H54 (cell line): ENCODE data around the gene ME3.

Experiments used
- DNase-seq: peaks from one replicate; pipeline ENCODE4 v3.0.0; 2011; ENCODE audit warnings: low spot score, mixed read lengths; ENCODE audit not compliant: insufficient read length
- FAIRE-seq: peaks from 3 replicates; lab custom pipeline; 2011; peaks lifted over from hg19 to GRCh38; lab: Jason Lieb, UNC
- POLR2A ChIP-seq: IDR thresholded peaks from 2 replicates; pipeline ENCODE4 v1.6.1; 2011; ENCODE audit warnings: low read depth, mild to moderate bottlenecking, low read length

ME3 gene

DNA sequence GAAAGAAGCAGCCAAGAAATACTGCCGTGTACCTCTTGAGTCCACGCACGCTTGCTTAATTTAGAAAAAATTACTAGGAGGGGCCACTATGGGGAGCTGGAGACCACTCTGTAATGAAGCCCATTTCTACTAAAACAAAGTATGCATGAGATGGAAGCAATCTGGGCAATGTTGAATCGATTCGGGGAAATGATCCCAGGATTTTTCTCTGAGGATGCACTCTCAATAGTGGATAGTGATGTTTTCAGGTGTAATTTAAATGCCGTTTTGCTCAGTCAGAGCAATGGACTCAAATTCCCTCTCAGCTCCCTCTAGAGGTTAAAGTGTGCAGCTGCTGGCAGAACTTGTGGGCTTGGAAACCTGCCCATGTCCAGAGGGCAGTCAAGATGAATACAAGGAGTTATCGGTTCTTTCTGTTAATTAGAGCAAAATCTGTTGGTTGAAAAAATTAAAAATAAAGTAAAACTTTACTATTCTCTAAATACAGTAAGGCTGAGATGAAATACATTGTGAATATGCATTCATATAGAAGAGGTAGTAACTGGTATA is 64.1 kb downstream of the ME3 start:
- DNase-seq (no peak), FAIRE-seq (peak; percentile 38)
- TF ChIP-seq POLR2A: no peak

DNA sequence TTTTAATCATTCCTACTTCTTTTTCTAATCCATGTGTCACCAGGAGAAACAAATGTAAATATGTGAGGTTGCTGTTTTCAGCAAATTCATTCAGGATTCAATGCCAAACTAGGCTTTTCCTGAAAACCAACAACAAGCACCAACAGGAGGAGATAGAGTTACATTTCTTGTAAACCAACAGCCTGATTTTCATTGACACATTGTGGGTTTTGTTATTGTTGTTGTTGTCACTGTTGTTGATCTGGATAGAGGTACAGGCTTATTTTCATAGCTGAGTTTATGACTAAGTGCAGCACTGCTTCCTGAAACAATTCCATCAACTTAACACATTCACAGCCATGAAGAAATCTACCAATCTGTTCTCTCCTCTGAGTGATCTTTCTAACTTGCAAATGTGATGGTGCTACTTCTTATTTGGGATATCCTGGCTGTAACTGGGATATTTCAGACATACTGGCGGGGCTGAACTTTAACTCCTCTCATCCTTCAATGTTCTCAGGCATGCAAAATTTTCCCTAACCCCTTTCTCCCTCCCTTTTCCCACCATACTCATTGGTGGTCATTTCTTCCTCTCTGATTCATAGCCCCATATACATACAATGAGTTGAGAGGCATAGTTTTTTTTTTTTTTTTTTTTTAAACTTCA is 65.5 kb downstream of the ME3 start:
- DNase-seq: no peak
- TF ChIP-seq POLR2A: no peak
- FAIRE-seq: peak; percentile 64

DNA sequence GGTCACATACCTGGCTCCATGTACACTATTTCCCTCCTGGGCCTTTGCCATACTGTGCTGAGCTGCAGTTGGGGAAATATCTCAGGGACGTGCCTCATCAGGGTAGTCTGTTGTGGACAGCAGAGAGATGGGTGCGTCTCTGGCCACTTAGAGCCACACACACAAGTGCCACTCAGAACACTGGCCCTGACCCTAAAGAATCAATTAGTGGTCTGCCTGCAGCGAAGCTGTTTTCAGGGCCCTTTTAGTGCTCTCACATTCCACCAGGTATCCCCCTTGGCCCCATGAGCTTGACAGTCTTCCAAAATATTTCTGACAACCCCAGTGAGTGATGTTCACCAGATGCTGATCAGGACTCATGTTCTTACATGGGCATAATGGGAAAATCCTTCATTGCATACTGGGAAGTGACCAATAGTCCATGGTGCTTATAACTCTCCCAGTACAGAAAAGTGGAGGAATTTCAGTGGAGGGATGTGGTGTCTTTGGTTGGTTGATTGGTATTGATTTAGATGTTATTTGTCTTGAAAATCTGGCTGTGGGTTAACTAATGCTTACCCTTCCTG is 66.1 kb downstream of the ME3 start:
- TF ChIP-seq POLR2A: no peak
- FAIRE-seq (no peak), DNase-seq (no peak)

DNA sequence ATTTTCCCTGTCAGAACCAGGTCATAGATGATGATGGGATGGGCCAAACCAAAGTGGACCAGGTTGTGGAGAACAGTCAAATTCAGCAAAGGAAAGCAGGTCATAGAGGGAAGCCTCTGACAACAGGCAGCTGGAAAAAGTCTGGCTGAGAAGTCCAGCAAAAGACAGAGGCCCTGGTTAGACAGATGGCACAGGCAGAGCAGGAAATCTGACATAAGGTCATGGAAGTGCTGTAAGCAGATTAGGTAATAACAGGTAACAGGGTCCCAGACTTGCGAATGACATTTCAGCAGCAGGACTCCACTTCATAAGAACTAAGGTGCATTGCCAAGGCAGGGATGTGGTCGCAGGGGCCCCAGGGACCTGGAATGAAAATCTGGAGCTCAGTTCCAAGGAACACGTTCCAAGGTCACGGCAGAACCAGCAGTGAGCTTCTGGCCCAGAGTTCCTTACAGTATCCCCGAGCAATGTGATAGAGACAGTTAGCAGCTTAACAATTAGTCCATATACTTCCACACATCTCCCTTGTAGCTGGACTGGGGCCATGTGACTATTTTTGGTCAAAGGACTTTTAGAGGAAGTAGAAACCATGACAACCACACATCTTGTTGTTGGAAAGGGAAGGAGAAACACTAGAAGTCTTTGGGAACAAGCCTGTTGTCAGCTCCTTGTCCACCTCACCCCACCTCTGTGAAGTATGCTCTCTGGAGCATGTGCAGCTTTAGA is 75.4 kb downstream of the ME3 start:
- TF ChIP-seq POLR2A: no peak
- no peak for DNase-seq

DNA sequence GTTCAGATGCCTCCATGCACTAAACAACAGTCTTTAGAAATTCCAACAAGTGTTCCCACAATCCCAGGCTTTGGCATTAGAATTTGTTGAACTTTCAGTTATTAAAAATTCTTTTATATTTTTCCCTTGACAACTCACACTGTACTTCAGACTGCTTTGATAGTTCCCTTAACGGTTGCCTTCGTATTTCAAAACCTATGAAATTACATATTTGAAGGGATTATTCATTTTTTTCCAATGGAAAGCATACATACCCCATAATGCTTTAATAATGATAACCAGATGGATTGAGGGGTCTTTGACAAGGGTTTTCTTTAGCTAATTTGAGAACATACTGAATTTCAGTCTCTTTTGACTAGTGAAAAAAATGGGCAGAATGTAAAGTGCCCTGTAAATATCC is 76.5 kb downstream of the ME3 start:
- FAIRE-seq (no peak), DNase-seq (no peak)
- TF ChIP-seq POLR2A: no peak

More for the DNA sequence above, 75.4 kb downstream of the ME3 start:
- no peak for FAIRE-seq

DNA sequence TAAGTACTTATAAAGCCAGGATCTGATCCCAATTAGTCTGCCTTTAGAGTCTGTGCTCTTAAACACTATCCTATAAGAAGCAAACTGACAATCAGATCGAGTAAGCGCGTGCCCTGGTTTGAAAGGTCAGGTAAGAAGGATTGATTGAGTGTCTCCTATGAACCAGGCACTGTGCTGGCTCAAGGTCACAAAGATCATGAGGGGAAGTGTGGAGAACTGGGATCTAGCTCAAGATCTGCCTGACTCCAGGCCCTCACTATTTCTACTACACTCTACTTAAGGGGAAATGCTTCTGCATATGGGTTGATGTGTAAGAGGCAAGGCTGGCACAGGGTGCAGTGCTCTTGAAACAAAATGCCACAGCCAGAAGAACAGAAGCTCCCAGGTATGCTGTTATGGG is 77.0 kb downstream of the ME3 start:
- TF ChIP-seq POLR2A: no peak
- no peak for DNase-seq
- no peak for FAIRE-seq

DNA sequence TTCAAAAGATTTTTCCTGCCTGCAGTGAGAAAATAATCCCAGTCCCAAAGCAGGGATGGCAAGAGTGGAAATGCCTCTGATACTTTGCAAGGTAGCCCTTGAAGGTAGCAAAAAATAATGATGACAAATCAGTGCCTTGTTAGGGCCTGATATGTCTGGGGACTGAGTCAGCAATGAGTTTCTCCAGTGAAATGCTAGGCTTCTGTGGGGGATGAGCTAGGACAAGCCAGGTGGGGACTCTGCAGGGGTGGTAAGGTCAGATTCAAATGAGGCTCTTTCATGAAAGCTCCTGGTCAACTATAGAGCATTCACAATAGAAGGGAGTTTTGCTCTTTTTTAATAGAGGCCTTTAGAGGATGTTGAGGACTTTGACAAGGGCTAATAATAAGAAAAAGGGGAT is 77.7 kb downstream of the ME3 start:
- no peak for TF ChIP-seq POLR2A
- FAIRE-seq (peak; percentile 20), DNase-seq (no peak)

DNA sequence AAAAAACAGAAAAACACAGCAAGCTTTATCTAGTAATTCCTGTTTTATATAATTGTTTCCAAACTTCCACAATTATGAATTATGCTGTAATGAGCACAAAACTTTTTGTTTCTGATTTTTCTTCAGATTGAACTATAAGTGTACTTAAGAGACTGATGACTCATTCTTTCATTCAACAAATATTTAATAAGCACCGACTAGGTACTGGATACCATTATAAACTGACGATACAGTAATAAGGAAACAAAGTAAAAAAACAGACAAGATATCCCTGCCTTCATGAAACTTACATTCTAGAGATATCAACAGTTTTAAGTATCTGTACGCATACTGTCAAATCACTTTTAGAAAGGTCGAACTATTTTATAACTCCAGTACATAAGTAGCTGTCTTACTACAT is 78.6 kb downstream of the ME3 start:
- FAIRE-seq: no peak
- no peak for TF ChIP-seq POLR2A
- no peak for DNase-seq

DNA sequence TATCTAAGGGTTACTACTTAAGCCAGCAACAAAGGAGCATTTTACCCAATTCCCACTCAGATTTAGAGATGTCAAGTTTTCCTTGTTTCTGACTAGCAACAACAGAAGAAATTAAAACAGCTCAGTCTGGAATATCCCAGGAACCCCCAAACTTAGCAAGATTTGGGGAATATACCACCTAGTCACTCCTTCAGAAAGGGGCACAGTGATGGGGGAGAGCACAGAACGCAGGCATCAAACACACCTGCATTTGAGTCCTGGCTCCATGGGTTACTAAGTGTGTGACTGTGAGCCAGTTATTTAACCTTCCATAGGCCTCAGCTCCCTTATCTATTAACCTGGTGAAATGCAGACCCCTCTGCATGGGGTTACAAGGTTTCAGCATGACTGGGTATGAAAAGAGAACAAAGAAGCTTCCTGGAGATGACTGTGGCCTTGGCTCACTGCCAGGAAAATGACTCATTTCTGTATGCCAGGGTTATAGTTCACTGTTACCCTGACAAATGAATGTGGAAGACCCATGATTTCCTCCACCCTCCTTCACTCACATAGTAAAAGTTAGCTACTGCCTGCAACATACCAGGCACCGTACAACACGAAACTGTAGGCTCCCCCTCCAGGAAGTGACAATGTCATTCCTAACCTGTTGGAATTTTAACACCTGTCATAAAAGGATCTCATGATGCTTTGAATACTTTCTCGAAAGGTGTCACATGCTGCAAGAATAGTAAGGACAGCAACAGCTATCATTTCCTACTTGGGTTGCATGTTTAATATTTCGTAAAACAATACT is 79.6 kb downstream of the ME3 start:
- no peak for TF ChIP-seq POLR2A
- peak; percentile 82 for FAIRE-seq
- DNase-seq: peak; percentile 21

DNA sequence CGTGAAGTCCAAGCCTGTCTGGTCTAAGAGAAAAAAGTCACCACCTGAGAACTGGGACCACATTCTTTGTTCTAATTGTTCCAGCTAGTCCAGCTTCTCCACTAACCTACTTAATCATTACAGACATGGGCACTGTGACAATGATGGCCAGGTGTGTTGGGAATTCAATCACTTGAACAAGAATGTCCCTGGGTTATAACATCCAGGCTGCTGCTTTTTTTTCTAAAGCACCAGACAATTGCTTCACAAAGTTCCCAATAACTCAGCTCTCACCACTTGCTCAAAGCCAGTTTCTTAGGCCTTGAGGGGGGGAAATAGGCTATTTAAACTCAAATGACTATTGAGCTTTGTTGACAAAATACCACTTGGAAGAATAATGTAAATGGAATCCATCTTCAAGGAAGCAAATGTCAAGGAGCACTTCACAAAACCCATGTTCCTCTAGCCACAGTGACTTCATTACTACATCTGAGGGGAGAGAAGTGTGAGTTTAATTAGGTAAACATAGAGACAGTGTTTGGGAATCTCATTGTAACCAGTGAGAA is 80.3 kb downstream of the ME3 start:
- no peak for FAIRE-seq
- no peak for DNase-seq

DNA sequence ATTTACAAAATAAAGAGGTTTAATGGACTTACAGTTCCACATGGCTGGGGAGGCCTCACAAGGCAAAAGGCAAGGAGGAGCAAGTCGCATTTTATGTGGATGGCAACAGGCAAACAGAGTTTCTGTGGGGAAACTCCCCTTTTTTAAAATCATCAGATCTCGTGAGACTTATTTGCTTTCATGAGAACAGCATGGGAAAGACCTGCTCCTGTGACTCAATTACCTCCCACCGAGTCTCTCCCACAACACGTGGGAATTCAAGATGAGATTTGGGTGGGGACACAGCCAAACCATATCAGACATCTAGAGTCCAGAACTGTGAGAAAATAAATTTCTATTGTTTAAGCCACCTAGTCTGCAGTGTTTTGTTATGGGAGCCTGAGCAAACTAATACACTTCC is 80.8 kb downstream of the ME3 start:
- TF ChIP-seq POLR2A: no peak
- no peak for FAIRE-seq
- DNase-seq: no peak

More for the DNA sequence above, 80.3 kb downstream of the ME3 start:
- no peak for TF ChIP-seq POLR2A

DNA sequence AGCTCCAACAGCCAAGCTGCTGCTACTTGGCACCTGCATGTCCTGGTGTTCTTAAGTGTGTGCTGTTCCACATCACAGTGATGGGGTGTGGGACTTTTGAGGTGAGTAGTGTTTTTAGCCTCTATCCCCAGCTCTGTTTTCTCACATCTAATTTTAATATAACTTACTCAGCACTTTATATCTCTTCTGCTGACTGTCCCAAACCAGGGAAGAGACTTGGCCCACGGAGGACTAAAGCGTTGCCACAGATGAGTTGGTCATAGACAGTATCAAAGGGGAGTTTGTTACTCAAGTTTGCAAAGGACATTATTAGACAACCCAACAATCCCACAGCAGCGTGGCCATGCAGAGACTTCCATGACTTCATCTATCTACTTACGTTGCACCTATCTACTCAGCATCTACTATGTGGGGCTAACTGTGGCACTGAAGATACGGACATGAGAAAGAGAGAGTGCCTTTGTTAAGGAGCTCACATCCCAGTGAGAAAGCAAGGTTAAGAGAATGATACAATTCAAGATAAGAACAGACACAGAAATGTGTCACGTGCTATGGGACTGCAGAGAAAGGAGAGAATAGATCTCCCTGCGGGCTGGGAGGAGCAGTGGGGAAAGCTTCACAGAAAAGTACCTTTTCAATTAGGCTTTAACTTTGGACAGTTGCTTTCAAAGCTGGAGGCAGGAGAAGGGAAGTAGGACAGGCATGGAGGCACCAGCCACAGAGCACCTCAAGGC is 82.4 kb downstream of the ME3 start:
- FAIRE-seq: no peak
- no peak for TF ChIP-seq POLR2A

DNA sequence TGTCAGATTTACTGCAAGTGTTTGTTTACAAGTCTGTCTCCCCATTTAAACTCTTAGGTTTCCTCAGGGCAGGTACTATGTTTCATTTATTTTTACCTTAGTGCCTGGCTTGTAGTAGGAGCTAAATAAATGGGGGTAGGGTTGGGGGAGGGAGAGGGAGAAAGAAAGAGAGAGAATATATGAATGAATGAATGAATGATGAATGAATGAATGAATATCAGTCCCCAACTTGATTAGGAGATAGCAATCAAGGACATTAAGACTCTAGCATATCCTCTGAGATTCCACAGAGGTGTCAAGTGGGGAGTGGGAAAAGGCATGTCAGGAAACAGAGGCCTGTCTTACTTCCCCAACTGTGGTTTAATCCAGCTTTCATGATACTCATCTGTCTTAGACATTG is 83.2 kb downstream of the ME3 start:
- no peak for TF ChIP-seq POLR2A
- FAIRE-seq (no peak), DNase-seq (no peak)

More for the DNA sequence above, 82.4 kb downstream of the ME3 start:
- no peak for DNase-seq
